ENCODE data around the gene EEF1B2. TPM values are rescaled to one million over a fixed set of nuclear protein-coding genes. Genes with fewer than 3 reads are reported as not detected.
"Not testable (repeated sequence)": the region's sequence is repeated elsewhere in the genome, so short reads cannot be mapped to it uniquely, and the experiment has no call there.

Gene EEF1B2
- total RNA-seq, 1 donor: 442 TPM

GRCh38 chr2:206115026-206115578 is 44.6 kb upstream of the EEF1B2 start:
- peaks cover 2% of the 10 kb centered on the region for H3K4me1 ChIP-seq (ENCODE audit: insufficient read depth, low read length)
- no peak overlapping the region for H2AFZ ChIP-seq (ENCODE audit: low read length)
- no peaks in the 10 kb centered on the region for H3K27me3 ChIP-seq (ENCODE audit: insufficient read depth, low read length)
- H3K9me3 ChIP-seq (ENCODE audit: low read depth, low read length): no peaks in the 10 kb centered on the region
- no peak overlapping the region for H3K4me3 ChIP-seq (ENCODE audit: insufficient read depth, low read length)
- H3K4me2 ChIP-seq (ENCODE audit: insufficient read depth, low read length): no peak overlapping the region
- TF ChIP-seq CTCF (IDR thresholded peaks at IDR 0.05; ENCODE audit: extremely low read depth, low read depth, low read length): no peak
- DNase-seq (ENCODE audit: insufficient read length, low spot score, missing footprints): no peak
- H3K27ac ChIP-seq (ENCODE audit: low read depth, low read length): no peak overlapping the region
- H4K20me1 ChIP-seq (ENCODE audit: insufficient read depth, low read length): no peaks in the 10 kb centered on the region
- peaks cover 20% of the 10 kb centered on the region for H3K36me3 ChIP-seq (ENCODE audit: insufficient read depth, low read length)
- H3K79me2 ChIP-seq (ENCODE audit: insufficient read depth, low read length): no peaks in the 10 kb centered on the region

GRCh38 chr2:206116278-206116677 is 43.4 kb upstream of the EEF1B2 start:
- no peaks in the 10 kb centered on the region for H3K79me2 ChIP-seq (ENCODE audit: insufficient read depth, low read length)
- no peak overlapping the region for H3K27ac ChIP-seq (ENCODE audit: low read depth, low read length)
- no peak for TF ChIP-seq CTCF (IDR thresholded peaks at IDR 0.05; ENCODE audit: extremely low read depth, low read depth, low read length)

GRCh38 chr2:206122569-206122968 is 37.1 kb upstream of the EEF1B2 start:
- not testable (repeated sequence) for H2AFZ ChIP-seq (ENCODE audit: low read length); H3K79me2 ChIP-seq (ENCODE audit: insufficient read depth, low read length); H3K27ac ChIP-seq (ENCODE audit: low read depth, low read length); H3K4me1 ChIP-seq (ENCODE audit: insufficient read depth, low read length); H3K9me3 ChIP-seq (ENCODE audit: low read depth, low read length); H3K4me3 ChIP-seq (ENCODE audit: insufficient read depth, low read length); H3K27me3 ChIP-seq (ENCODE audit: insufficient read depth, low read length); H3K4me2 ChIP-seq (ENCODE audit: insufficient read depth, low read length); DNase-seq (ENCODE audit: insufficient read length, low spot score, missing footprints); H4K20me1 ChIP-seq (ENCODE audit: insufficient read depth, low read length)
- H3K36me3 ChIP-seq (ENCODE audit: insufficient read depth, low read length): peaks cover 73% of the 10 kb centered on the region

More at GRCh38 chr2:206116278-206116677, 43.4 kb upstream of the EEF1B2 start:
- peaks cover 2% of the 10 kb centered on the region for H3K4me1 ChIP-seq (ENCODE audit: insufficient read depth, low read length)
- H3K9me3 ChIP-seq (ENCODE audit: low read depth, low read length): no peaks in the 10 kb centered on the region
- no peak overlapping the region for H3K4me3 ChIP-seq (ENCODE audit: insufficient read depth, low read length)
- H2AFZ ChIP-seq (ENCODE audit: low read length): no peak overlapping the region
- DNase-seq (ENCODE audit: insufficient read length, low spot score, missing footprints): peak; percentile 45
- H3K27me3 ChIP-seq (ENCODE audit: insufficient read depth, low read length): no peaks in the 10 kb centered on the region
- H3K4me2 ChIP-seq (ENCODE audit: insufficient read depth, low read length): no peak overlapping the region
- H4K20me1 ChIP-seq (ENCODE audit: insufficient read depth, low read length): no peaks in the 10 kb centered on the region
- peaks cover 32% of the 10 kb centered on the region for H3K36me3 ChIP-seq (ENCODE audit: insufficient read depth, low read length)

- Histone ChIP-seq H4K20me1 (ENCODE audit: insufficient read depth, low read length) (no peaks in the 10 kb centered on the region), H3K79me2 (ENCODE audit: insufficient read depth, low read length) (no peaks in the 10 kb centered on the region), H3K36me3 (ENCODE audit: insufficient read depth, low read length) (peaks cover 81% of the 10 kb centered on the region), H3K4me3 (ENCODE audit: insufficient read depth, low read length) (no peak overlapping the region), H3K27ac (ENCODE audit: low read depth, low read length) (no peak overlapping the region), H3K4me2 (ENCODE audit: insufficient read depth, low read length) (no peak overlapping the region), H3K4me1 (ENCODE audit: insufficient read depth, low read length) (no peaks in the 10 kb centered on the region), H3K9me3 (ENCODE audit: low read depth, low read length) (no peaks in the 10 kb centered on the region), H2AFZ (ENCODE audit: low read length) (no peak overlapping the region), H3K27me3 (ENCODE audit: insufficient read depth, low read length) (no peaks in the 10 kb centered on the region)
- no peak for TF ChIP-seq CTCF (IDR thresholded peaks at IDR 0.05; ENCODE audit: extremely low read depth, low read depth, low read length)
- DNase-seq (ENCODE audit: insufficient read length, low spot score, missing footprints): no peak
These were observed 33.8 kb upstream of the EEF1B2 start for GRCh38 chr2:206125901-206126300.
